ENCODE data around the gene OR2G3. TPM values are rescaled to one million over a fixed set of nuclear protein-coding genes. Genes with fewer than 3 reads are reported as not detected.

The OR2G3 gene
- total and polyA plus RNA-seq, 2 donors (not counting 3 experiments of a cell fraction or from before 2014, with no cell fraction given), result not detected

DNA sequence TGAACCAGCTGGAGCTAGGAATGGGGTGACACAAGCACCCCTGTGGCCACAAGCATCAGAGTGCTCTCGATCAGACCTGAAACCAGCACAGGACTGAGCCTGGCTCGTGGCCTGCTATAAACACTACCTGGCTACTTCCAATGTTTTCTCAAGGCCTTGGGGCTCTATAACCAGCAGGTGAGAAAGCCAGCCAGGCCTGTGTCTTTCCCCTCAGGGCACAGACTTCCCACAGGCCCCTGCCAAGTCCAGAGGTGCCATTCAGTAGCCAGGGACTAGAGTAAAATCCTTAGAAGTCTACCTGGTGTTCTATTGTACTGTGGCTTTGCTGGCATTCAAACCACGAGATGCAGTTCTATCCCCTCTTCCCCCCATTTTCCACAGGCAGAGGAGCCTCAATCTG, 22.6 kb downstream of the OR2G3 start:
- intact Hi-C loops (cut with micrococcal nuclease), result no loop called here
- H3K27me3 ChIP-seq (ENCODE audit: control insufficient read depth in 2 of 2, insufficient read depth in 2 of 2, low read length in 2 of 2), result no peaks in the 10 kb centered on the region
- no peaks in the 10 kb centered on the region for H4K20me1 ChIP-seq (replicated peaks; ENCODE audit: control insufficient read depth, extremely low read depth, insufficient read depth, low read length)
- H3K9me3 ChIP-seq (replicated peaks; ENCODE audit: control insufficient read depth, insufficient read depth, low read length), result peaks cover 3% of the 10 kb centered on the region
- no peak overlapping the region for H3K4me2 ChIP-seq (ENCODE audit: insufficient read depth, low read length)
- dilution Hi-C loops (cut with MboI; ENCODE audit: extremely low pct_ligation_motif_present, low sequenced_read_pairs), result no loop called here
- no peak overlapping the region for H2AFZ ChIP-seq (ENCODE audit: low read depth, low read length)
- CTCF ChIA-PET, result no interaction called here
- no peak for DNase-seq (ENCODE audit: low read depth, low spot score)
- no peak overlapping the region for H3K27ac ChIP-seq (ENCODE audit: insufficient read depth, low read depth, low read length)
- no peak overlapping the region for H3K4me3 ChIP-seq (replicated peaks in 1 of 3; ENCODE audit: insufficient read depth in 1 of 3, low read depth in 1 of 3, low read length in 3 of 3)
- no peaks in the 10 kb centered on the region for H3K79me2 ChIP-seq (ENCODE audit: control insufficient read depth, insufficient read depth, low read length)
- no peaks in the 10 kb centered on the region for H3K4me1 ChIP-seq (ENCODE audit: control insufficient read depth, extremely low read depth, insufficient read depth, low read length)
- H3K9me1 ChIP-seq (replicated peaks; ENCODE audit: control insufficient read depth, extremely low read depth, insufficient read depth, low read length), result no peaks in the 10 kb centered on the region
- no peaks in the 10 kb centered on the region for H3K36me3 ChIP-seq (ENCODE audit: control insufficient read depth in 2 of 2, extremely low read depth in 1 of 2, insufficient read depth in 2 of 2, low read length in 2 of 2)
- H3K9ac ChIP-seq (replicated peaks; ENCODE audit: extremely low read depth, insufficient read depth, low read length), result no peak overlapping the region
- no peak for FAIRE-seq
- TF ChIP-seq POLR2AphosphoS5 (IDR thresholded peaks at IDR 0.05; ENCODE audit: insufficient read depth, low read depth, low read length) (no peak), POLR2A (IDR thresholded peaks at IDR 0.05; ENCODE audit: low read depth, low read length) (no peak), MYC (IDR thresholded peaks at IDR 0.05; ENCODE audit: low read depth, low read length) (no peak), GATA2 (IDR thresholded peaks at IDR 0.05; ENCODE audit: insufficient read depth, insufficient read length, low read depth, low read length) (no peak), CTCF (IDR thresholded peaks at IDR 0.05; ENCODE audit: extremely low read depth in 1 of 2, insufficient read depth in 1 of 2, low read depth in 1 of 2, low read length in 2 of 2) (no peak), FOS (IDR thresholded peaks at IDR 0.05; ENCODE audit: borderline replicate concordance, insufficient read depth, low read length) (no peak), JUN (IDR thresholded peaks at IDR 0.05; ENCODE audit: borderline replicate concordance, insufficient read depth, insufficient read length, low read depth) (no peak), EZH2 (IDR thresholded peaks at IDR 0.05; ENCODE audit: borderline replicate concordance, low read depth, low read length, severe bottlenecking) (no peak)
- TF ChIP-seq, protein P1, sequence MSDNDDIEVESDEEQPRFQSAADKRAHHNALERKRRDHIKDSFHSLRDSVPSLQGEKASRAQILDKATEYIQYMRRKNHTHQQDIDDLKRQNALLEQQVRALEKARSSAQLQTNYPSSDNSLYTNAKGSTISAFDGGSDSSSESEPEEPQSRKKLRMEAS (IDR thresholded peaks at IDR 0.05; ENCODE audit: insufficient read depth, insufficient read length), result no peak
- no TSS peak for BruUV-seq (replicated peaks)
- POLR2A ChIA-PET, result no interaction called here
